DMS114 treated with DMSO at 0.1 percent for 48 hours (cell line): ENCODE results near the gene MAP2K2.

Source experiments
- DNase-seq: peaks from one replicate; lab custom pipeline; 2025; ENCODE audit not compliant: unreplicated experiment; lab: John Stamatoyannopoulos, UW

The MAP2K2 gene

GRCh38 chr19:4045597-4046361 is 78.1 kb downstream of the MAP2K2 start:
- DNase-seq, result no peak

GRCh38 chr19:4044990-4045465 is 78.9 kb downstream of the MAP2K2 start:
- DNase-seq, result no peak

- no peak for DNase-seq
Measured at GRCh38 chr19:4043966-4044715, 79.8 kb downstream of the MAP2K2 start.

GRCh38 chr19:4043401-4043800 is 80.5 kb downstream of the MAP2K2 start:
- DNase-seq, result no peak

GRCh38 chr19:4042731-4043082 is 81.2 kb downstream of the MAP2K2 start:
- DNase-seq, result no peak

GRCh38 chr19:4042064-4042730 is 81.7 kb downstream of the MAP2K2 start:
- no peak for DNase-seq
